ENCODE data around the gene GAS6.
"Not testable (repeated sequence)": the region's sequence is repeated elsewhere in the genome, so short reads cannot be mapped to it uniquely, and the experiment has no call there.

The GAS6 gene

DNA sequence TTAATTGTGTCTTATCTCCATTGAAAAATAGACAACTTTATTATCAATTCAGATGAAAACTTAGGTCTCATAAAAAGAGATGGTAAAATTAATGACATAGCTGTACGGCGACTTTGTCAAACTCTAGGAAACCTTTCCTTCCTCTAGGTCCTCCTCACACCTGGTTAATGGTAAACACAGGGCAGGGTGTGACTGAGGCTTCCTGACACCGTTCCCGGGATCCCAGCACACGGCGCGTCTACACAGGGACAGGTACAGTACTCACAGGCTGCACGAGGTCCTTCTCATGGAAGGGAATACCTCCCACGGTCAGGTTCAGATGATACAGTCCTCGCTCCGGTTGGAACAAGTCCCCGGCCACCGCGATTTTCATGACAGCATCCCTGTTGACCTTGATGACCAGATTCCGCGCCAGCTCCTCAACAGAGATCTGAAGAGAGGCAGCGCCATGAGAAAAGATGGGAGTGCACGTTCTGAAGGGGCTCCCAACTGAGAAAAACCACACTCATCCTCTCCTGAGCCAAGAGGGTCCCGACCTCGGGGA is 35.5 kb downstream of the GAS6 start:
- no peak overlapping the region for H3K4me3 ChIP-seq (ENCODE audit: low read length)
- TF ChIP-seq, protein P1, sequence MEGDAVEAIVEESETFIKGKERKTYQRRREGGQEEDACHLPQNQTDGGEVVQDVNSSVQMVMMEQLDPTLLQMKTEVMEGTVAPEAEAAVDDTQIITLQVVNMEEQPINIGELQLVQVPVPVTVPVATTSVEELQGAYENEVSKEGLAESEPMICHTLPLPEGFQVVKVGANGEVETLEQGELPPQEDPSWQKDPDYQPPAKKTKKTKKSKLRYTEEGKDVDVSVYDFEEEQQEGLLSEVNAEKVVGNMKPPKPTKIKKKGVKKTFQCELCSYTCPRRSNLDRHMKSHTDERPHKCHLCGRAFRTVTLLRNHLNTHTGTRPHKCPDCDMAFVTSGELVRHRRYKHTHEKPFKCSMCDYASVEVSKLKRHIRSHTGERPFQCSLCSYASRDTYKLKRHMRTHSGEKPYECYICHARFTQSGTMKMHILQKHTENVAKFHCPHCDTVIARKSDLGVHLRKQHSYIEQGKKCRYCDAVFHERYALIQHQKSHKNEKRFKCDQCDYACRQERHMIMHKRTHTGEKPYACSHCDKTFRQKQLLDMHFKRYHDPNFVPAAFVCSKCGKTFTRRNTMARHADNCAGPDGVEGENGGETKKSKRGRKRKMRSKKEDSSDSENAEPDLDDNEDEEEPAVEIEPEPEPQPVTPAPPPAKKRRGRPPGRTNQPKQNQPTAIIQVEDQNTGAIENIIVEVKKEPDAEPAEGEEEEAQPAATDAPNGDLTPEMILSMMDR (IDR thresholded peaks at IDR 0.05; ENCODE audit: insufficient read depth, low read depth, low read length, missing control alignments), result no peak
- DNase-seq (ENCODE audit: low read depth), result no peak

DNA sequence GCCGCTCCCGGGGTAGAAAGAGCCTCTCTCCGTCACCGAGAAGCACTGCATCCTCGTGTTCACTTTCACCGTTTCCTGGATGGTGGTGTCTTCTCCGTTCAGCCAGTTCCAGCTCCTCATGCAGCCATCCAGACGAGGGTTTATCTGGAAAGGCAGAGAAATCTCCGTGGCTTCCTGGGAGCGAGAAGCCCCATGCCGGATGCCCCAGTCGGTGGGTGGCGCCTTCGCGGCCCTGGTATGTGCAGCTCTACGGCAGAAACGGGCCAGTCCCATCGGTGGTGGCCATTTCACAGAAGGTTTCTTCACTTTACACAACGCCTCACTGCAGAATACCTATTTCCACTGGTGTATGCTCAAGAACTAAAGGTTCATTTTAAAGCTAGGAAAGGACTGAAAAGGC is 36.9 kb downstream of the GAS6 start:
- TF ChIP-seq, protein P1 (IDR thresholded peaks at IDR 0.05; ENCODE audit: insufficient read depth, low read depth, low read length, missing control alignments), result no peak
- H3K4me3 ChIP-seq (ENCODE audit: low read length), result no peak overlapping the region
- no peak for DNase-seq (ENCODE audit: low read depth)

DNA sequence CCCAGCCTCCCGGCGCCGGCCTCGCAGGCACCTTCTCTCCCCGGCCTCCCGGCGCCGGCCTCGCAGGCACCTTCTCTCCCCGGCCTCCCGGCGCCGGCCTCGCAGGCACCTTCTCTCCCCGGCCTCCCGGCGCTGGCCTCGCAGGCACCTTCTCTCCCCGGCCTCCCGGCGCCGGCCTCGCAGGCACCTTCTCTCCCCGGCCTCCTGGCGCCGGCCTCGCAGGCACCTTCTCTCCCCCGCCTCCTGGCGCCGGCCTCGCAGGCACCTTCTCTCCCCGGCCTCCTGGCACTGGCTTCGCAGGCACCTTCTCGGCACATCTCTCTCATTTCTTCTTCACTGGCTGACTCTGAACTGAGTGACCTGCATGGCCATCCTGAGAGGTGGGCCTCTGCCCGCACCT is 37.4 kb downstream of the GAS6 start:
- DNase-seq (ENCODE audit: low read depth); H3K4me3 ChIP-seq (ENCODE audit: low read length): not testable (repeated sequence)

DNA sequence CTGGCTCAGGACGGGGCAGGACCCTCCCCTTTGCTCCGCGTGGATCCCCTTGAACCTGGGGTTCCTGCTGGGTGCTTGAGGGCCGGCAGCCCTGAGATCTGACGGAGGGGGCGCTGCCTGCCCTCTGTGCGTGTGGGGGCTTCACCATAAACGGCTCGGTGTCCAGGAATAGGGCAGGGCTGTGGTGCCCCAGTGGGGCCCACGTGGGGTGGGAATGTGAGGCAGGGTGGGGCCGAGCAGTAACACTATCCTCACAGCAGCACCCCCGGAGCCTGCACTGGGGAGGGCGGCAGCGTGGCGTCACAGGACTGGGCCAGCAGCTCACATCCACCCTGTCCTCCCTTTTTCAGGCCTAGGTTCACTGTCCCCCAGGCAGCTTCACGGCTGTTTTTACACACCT is 38.0 kb downstream of the GAS6 start:
- H3K4me3 ChIP-seq (ENCODE audit: low read length), result no peak overlapping the region

DNA sequence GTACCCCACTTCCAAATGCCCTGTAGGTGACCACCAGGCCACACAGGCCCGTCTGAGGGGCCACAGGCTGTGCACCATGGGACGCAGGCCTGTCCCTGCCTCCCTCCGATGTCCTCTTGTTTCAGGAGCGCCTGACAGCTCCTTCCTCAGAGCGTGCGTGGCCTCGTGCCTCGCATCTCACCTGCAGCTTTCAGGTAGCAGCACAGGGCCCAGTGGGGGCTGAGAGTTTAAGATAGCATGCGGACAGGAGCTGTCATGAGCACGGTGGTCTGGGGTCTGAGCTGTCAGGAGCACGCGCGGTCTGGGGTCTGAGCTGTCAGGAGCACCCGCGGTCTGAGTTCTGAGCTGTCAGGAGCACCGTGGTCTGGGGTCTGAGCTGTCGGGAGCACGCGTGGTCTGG is 40.1 kb downstream of the GAS6 start:
- TF ChIP-seq, protein P1 (IDR thresholded peaks at IDR 0.05; ENCODE audit: insufficient read depth, low read depth, low read length, missing control alignments), result no peak

More for the DNA sequence above, 38.0 kb downstream of the GAS6 start:
- no peak for DNase-seq (ENCODE audit: low read depth)
- TF ChIP-seq, protein P1 (IDR thresholded peaks at IDR 0.05; ENCODE audit: insufficient read depth, low read depth, low read length, missing control alignments), result no peak

DNA sequence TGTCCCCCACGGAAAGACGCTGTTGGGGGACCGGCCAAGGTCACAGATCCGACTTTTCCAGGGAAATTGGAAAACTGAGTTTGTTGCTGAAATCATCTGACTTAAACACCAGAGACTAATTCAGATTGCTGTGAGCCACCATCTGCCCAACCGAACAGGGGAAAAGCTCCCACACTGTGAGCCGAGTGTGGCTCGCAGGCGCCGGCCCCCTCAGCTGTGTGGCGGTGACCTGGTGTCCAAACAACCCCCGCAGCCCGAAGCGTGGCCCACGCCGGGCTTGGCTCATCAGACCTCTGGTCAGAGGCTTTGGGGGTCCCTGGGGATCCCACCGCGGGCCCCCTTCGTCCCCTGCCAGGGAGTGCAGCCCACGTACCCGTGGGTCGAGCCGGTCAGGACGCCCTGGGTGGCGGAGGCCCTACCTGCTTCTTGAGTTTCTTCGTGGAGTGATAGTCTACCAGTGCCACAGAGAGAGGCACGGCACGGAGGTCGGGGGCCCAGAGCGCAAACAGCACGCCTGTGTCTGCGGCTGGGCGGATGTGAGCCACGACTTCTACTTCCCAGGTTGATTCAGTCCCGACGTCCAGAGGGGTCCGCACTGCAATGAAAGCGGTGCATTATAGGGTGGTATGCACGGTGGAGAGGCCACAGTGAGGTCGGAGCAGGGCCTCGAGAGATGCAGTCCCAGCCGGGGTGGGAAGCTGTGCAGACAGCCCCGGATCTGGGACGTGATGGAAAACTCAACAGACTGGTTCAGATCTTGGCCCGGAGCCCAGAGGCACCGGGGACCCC is 40.7 kb downstream of the GAS6 start:
- no peak overlapping the region for H3K4me3 ChIP-seq (ENCODE audit: low read length)
- no peak for DNase-seq (ENCODE audit: low read depth)
- TF ChIP-seq, protein P1 (IDR thresholded peaks at IDR 0.05; ENCODE audit: insufficient read depth, low read depth, low read length, missing control alignments), result no peak

More for the DNA sequence above, 40.1 kb downstream of the GAS6 start:
- DNase-seq (ENCODE audit: low read depth), result no peak
- no peak overlapping the region for H3K4me3 ChIP-seq (ENCODE audit: low read length)

DNA sequence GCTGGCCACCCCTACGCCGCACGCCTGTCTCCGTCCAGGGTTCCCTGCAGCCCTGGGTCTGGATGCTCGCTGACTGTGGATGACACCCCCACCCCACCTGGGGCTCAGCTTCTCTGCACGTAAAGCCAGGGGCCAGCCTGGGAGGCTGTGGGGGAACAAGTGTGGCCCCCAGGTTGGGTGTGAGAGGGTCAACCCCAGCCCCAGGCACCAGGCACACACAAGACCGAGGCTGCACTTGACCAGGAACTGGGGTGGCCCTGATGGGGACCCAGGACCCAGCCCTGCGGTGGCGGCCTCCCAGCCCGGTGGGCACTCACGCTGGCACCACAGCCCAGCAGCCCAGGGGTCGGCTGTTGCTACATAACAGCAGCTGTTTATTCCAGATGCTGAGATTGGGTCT is 41.6 kb downstream of the GAS6 start:
- no peak overlapping the region for H3K4me3 ChIP-seq (ENCODE audit: low read length)
- no peak for DNase-seq (ENCODE audit: low read depth)
- TF ChIP-seq, protein P1 (IDR thresholded peaks at IDR 0.05; ENCODE audit: insufficient read depth, low read depth, low read length, missing control alignments), result no peak
